HG03342 (cell line): ENCODE measurements around the gene ATP12A.
A peak's percentile ranks its signal among the peaks of the same experiment; 100 is the strongest.

ENCODE experiments used
- ATAC-seq: cut with Tn5 transposase; IDR thresholded peaks from one replicate; pipeline ENCODE4 v1.9.1; 2021; ENCODE audit warnings: mild to moderate bottlenecking, moderate library complexity; ENCODE audit not compliant: unreplicated experiment

Gene ATP12A

GRCh38 chr13:24684600-24684998 lies 4.4 kb downstream of the ATP12A start:
- peak; percentile 51 for ATAC-seq

GRCh38 chr13:24685314-24685713 lies 5.1 kb downstream of the ATP12A start:
- no peak for ATAC-seq

GRCh38 chr13:24687611-24688010 lies 7.4 kb downstream of the ATP12A start:
- no peak for ATAC-seq

- no peak for ATAC-seq
Observed at GRCh38 chr13:24688111-24688510, 7.9 kb downstream of the ATP12A start.

DNA sequence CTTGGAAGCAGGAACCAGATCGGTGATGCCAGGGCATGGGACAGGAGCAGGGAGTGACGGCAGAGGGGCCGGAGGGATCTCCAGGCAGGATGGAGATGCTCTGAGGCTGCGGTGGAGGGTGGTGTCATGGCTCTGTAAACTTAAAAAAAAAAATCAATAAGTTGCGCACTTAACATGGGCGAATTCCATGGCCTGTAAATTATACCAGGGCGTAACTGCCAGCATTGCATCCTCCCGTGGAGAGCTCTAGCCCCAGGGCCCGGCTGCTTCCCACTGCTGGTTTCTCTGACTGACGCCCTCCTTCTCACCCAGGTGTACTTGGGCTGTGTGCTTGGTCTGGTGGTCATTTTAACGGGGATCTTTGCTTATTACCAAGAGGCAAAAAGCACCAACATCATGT lies 8.7 kb downstream of the ATP12A start:
- ATAC-seq: no peak

DNA sequence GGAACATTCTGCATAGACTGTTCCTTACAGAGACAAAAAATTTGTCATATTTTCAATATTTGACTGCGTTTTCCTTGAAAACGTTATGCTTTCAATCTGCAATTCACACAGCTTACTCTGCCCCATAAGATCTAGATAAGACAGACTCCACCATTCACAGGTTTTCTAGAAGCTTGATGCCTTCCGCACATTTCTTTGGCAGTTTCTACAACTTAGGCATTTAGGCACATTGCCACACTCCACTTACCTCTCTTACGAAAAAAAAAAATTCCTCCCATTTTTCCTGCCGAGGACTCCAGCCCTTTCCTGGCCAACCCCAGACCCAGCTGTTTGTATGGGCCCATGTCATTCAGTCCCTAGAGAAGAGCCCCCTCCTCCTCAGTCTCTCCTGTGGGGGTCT lies 11.2 kb downstream of the ATP12A start:
- ATAC-seq: no peak

GRCh38 chr13:24692561-24692960 lies 12.4 kb downstream of the ATP12A start:
- ATAC-seq: no peak

- ATAC-seq: peak; percentile 61
Observed at GRCh38 chr13:24693862-24694471, 13.8 kb downstream of the ATP12A start.

DNA sequence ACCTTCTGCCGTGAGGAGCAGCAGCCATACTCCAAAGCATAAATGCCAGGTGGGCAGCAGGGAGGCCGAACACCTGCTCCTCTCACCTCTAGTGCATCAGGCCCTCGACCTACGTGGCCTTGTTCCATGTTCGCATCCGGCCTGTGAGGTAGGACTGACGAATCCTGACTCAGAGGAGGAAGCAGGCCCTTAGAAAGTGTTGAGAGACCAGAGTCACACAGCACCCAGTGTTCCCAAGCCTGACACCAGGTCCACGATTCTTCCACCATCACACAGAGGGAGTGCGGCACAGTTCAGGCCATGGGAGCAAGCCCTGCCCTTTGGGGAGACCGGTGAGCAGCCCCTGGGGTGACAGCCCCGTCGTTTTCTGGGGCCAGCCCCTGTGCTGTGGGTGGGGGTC lies 14.7 kb downstream of the ATP12A start:
- ATAC-seq: no peak

DNA sequence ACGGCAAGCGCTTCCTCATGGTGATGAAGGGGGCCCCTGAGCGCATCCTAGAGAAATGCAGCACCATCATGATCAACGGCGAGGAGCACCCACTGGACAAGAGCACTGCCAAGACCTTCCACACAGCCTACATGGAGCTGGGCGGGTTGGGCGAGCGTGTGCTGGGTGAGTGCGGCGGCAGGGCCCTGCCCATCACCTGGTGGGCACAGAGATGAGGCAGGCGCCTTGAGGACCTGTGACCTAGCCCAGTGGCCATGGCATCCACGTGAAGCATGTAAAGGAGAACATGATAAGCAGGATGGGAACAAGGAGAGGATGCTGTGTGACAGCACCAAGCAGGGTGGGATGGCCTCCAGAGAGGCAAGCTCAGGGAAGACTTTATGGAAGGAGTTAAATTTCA lies 18.5 kb downstream of the ATP12A start:
- ATAC-seq: no peak

GRCh38 chr13:24699541-24699940 lies 19.3 kb downstream of the ATP12A start:
- ATAC-seq: no peak

DNA sequence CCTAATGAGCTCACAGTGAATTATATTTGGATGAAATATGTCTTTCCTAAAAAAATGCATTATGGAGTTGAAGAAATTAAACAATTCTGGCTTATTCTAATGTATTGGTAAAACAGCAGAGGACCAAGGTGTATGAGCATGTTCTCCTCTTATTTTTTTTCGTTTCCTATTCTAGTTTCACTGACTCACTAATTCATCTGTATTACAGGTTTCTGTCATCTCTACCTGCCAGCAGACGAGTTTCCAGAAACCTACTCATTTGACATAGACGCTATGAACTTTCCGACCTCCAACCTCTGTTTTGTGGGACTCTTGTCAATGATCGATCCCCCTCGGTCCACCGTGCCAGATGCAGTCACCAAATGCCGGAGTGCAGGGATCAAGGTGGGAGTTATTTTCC lies 20.3 kb downstream of the ATP12A start:
- ATAC-seq: no peak

DNA sequence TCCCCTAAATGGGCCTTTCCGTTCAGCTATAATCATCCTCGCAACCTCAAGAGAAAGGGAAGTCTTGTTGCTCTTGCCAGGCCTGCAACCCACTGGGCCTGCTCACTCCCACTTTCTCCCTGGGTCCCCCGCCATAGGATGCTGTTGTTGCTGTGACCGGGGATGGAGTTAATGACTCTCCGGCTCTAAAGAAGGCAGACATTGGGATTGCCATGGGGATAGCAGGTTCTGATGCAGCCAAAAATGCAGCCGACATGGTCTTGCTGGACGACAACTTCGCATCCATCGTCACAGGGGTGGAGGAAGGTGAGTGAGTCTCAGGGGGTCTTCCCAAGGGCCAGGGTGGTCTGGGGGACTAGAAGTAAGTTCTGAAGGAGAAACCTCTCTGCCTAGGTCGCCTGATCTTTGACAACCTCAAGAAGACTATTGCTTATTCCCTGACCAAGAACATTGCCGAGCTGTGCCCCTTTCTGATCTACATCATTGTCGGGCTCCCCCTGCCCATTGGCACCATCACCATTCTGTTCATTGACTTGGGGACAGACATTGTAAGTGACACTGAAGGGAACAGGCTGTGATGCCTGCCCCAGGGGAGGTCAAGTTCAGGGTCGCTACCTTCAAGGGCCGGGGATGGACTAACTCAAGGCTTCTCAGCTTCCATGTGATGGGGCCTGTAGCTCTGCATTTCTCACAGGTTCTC lies 26.8 kb downstream of the ATP12A start:
- no peak for ATAC-seq

DNA sequence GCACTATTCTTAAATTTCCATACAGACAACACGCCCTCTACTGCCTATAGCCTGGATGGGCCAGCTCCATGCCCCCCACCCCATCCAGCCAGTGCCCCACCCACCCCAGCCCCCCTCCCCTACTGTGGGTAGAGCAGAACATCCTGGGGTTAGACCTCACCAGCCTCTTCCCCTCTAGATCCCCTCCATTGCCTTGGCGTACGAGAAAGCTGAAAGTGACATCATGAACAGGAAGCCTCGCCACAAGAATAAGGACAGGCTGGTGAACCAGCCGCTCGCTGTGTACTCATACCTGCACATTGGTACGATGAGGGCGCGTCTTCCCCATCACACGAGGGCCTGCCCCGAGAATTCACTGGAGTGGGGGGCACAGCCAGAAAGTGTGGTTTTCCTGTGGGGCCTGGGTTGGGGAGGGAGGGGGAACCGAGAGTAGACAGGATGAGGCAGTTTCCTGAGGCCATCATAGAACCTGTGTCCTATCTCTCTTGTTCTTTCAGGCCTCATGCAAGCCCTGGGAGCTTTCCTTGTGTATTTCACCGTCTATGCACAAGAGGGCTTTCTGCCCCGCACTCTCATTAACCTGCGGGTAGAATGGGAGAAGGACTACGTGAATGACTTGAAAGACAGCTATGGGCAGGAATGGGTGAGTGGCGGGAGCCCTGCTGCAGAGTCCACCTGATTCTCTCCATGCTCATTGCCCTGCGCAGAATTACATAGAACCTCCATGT lies 29.1 kb downstream of the ATP12A start:
- peak; percentile 81 for ATAC-seq

DNA sequence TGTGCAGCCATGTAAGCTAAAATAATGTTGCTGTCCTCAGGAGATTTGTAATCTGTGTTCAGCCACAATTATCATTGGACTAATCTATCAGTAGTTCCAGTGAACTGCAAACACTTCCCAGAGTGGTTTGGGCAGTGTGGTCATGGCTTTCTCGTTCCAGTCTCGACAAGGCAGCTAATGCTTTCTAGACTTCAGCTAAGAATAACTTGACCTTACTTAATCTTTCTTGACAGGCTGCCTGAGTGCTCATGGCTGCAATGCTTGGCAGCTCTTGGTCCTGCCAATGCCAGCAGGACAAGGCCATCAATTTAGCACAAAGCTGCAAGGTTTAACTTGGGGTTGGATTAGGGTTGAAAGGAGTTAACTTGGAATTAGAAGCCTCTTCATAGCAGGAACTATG lies 32.8 kb downstream of the ATP12A start:
- ATAC-seq: no peak

DNA sequence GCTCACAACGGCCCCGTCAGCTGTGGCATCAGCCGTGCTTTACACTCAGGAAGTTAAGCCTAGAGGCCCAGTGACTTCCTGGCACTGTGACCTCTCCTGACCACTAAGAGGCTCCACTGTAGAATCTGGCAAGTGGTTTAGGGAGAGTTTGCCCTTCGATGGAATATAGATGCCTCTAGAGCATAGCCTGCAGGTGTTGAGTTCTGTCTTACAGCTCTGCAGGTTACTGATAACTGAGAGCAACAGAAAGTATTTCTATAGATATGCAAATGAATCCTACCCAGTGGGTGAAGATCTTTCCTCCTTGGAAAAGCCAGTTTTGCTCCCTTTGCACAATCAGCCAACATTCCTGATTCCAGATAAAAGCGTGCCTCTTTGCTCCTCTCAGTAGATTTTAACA lies 35.8 kb downstream of the ATP12A start:
- ATAC-seq: no peak

GRCh38 chr13:24716446-24716845 lies 36.2 kb downstream of the ATP12A start:
- no peak for ATAC-seq

GRCh38 chr13:24717217-24717616 lies 37.0 kb downstream of the ATP12A start:
- ATAC-seq: no peak

- no peak for ATAC-seq
Observed at GRCh38 chr13:24718192-24718965, 38.2 kb downstream of the ATP12A start.

- no peak for ATAC-seq
Observed at GRCh38 chr13:24719139-24719538, 38.9 kb downstream of the ATP12A start.

DNA sequence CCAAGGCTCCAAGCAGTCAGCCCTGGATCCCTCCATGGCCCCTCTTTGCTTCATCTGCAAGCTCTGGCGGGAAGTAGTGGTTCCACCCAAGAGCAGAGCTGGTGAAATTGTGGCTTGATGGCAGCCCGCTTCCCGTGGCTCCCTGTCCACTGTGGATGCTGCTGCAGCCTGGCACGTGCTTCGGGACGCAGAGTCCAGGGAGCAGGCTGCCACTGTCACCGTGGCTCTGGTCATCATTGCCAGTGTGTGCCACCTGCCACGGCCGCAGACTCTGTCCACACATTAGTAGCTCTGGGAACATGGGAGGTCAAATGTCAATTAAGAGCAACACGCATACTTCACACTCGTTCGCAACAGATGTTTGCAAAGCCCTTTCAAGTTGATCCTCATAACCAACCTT lies 43.0 kb downstream of the ATP12A start:
- no peak for ATAC-seq
